ENCODE data around the gene IFT122. TPM values are rescaled to one million over a fixed set of nuclear protein-coding genes. Genes with fewer than 3 reads are reported as not detected.

The IFT122 gene
- polyA plus RNA-seq, 2 of the 4 experiments (the other 2 are of a cell fraction), result 15.0 to 17.1 TPM

DNA sequence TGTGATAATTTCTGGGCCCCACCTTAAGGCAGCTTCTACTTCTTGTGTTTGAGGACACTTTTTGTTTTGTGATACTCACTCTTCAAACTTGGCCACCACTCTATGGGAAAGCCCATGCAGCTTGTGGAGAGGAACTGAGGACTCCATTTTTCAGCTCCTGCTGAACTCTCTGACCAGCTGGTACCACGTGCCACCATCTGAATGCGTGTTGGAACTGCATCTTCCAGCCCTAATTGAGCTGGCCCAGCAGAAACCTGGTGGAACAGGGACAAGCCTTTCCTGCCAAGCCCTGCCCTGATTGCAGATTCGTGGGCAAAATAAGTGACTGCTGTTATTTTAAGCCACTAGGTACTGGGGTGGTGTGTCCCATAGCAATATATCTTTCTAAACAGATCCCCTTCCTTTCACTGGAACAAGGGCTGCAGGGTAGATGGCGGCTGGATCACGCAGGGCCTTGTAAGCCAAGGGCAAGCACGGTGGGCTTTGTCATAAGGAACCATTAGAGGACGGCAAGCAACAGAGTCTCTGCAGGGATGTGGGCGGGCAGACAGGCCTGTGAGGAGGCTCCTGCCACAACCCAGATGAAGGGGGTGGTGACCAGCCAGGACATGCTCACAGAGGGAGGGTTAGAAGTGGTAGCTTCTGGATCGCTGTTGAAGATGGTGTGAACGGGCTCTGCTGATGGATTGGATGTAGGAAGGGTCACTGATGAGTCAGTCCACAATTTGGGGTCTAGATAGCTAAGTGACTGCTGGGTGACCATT lies 112.4 kb downstream of the IFT122 start:
- H3K4me3 ChIP-seq, result no peak overlapping the region
- POLR2A ChIA-PET, result no interaction called here
- CTCF ChIA-PET, result interaction anchor here (0.9 to 1.6 kb wide), 2 partner anchors 14 to 62 kb away, joined by 3 read pairs; no protein-coding TSS in a partner anchor
- TF ChIP-seq ZFP36 (IDR thresholded peaks at IDR 0.05; ENCODE audit: borderline replicate concordance, partially characterized antibody) (no peak), ZC3H11A (IDR thresholded peaks at IDR 0.05) (no peak), GATA3 (IDR thresholded peaks at IDR 0.05; ENCODE audit: borderline replicate concordance) (no peak), CHD2 (IDR thresholded peaks at IDR 0.05; ENCODE audit: low read length, partially characterized antibody) (no peak), FOSB (CRISPR knock-in tag; IDR thresholded peaks at IDR 0.05) (no peak), ZNF302 (CRISPR knock-in tag; IDR thresholded peaks at IDR 0.05) (no peak)
- TF ChIP-seq, protein P1, sequence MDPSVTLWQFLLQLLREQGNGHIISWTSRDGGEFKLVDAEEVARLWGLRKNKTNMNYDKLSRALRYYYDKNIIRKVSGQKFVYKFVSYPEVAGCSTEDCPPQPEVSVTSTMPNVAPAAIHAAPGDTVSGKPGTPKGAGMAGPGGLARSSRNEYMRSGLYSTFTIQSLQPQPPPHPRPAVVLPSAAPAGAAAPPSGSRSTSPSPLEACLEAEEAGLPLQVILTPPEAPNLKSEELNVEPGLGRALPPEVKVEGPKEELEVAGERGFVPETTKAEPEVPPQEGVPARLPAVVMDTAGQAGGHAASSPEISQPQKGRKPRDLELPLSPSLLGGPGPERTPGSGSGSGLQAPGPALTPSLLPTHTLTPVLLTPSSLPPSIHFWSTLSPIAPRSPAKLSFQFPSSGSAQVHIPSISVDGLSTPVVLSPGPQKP (IDR thresholded peaks at IDR 0.05; ENCODE audit: low read depth, low read length), result no peak
- DNase-seq (ENCODE audit: low read depth in 1 of 2, low spot score in 1 of 2) (no peak), ATAC-seq (no peak; a peak in 1 of 6 replicates), FAIRE-seq (no peak)
- H3K4me2 ChIP-seq, result no peak overlapping the region
- WGBS (ENCODE audit: missing lambda C conversion rate), result 89% methylated on average over 10 of the region's 10 CpGs
- H3K27ac ChIP-seq, result peak overlapping the region in 1 of 2 experiments; percentile 10; a peak in 1 of 6 replicates
- peaks cover 12% of the 10 kb centered on the region for H3K4me1 ChIP-seq
- H3K9me3 ChIP-seq, result no peaks in the 10 kb centered on the region

DNA sequence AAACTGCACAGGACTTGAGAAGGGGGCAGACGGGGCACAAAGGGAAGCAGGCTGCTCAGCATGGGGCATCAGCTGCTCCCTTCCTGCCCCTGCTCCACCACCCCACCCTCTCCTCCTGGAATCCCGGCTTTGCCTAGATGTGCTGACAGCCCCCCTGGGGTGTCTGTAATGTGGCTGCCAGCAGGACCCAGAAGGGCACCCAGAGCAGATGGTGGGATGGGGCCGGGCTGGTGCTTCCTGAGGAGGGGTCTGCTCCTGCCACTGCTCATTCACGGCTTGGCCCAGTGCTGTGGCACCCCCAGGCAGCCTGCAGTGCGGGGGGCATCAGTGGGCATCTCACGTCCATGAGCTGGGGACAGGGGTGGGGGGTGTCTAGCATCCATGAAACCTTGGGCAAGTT lies 113.1 kb downstream of the IFT122 start:
- FAIRE-seq (no peak), ATAC-seq (no peak), DNase-seq (ENCODE audit: low read depth in 1 of 2, low spot score in 1 of 2) (no peak)
- ChIA-PET CTCF (no interaction called here), POLR2A (no interaction called here)
- TF ChIP-seq, protein P1 (IDR thresholded peaks at IDR 0.05; ENCODE audit: low read depth, low read length), result no peak
- TF ChIP-seq RCOR1 (IDR thresholded peaks at IDR 0.05; ENCODE audit: low read depth, low read length), result no peak
- TF ChIP-seq, protein P2, sequence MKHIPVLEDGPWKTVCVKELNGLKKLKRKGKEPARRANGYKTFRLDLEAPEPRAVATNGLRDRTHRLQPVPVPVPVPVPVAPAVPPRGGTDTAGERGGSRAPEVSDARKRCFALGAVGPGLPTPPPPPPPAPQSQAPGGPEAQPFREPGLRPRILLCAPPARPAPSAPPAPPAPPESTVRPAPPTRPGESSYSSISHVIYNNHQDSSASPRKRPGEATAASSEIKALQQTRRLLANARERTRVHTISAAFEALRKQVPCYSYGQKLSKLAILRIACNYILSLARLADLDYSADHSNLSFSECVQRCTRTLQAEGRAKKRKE (CRISPR knock-in tag; IDR thresholded peaks at IDR 0.05; ENCODE audit: low read depth), result no peak
- TF ChIP-seq JUNB (IDR thresholded peaks at IDR 0.05), result no peak
- TF ChIP-seq TFCP2L1 (CRISPR knock-in tag; IDR thresholded peaks at IDR 0.05), result no peak
- TF ChIP-seq CBX2 (IDR thresholded peaks at IDR 0.05; ENCODE audit: borderline replicate concordance, low read depth), result no peak
- no peak for TF ChIP-seq MAFK (IDR thresholded peaks at IDR 0.05; ENCODE audit: partially characterized antibody)
- no peak for TF ChIP-seq JUN (IDR thresholded peaks at IDR 0.05)
- 91% methylated on average over 3 of the region's 6 CpGs for WGBS (ENCODE audit: missing lambda C conversion rate)
- no peaks in the 10 kb centered on the region for H3K9me3 ChIP-seq
- H3K4me3 ChIP-seq, result no peak overlapping the region
- H3K4me1 ChIP-seq, result peaks cover 16% of the 10 kb centered on the region
- peak overlapping the region in 1 of 2 experiments; percentile 10; a peak in 1 of 6 replicates for H3K27ac ChIP-seq
- no peak overlapping the region for H3K4me2 ChIP-seq

DNA sequence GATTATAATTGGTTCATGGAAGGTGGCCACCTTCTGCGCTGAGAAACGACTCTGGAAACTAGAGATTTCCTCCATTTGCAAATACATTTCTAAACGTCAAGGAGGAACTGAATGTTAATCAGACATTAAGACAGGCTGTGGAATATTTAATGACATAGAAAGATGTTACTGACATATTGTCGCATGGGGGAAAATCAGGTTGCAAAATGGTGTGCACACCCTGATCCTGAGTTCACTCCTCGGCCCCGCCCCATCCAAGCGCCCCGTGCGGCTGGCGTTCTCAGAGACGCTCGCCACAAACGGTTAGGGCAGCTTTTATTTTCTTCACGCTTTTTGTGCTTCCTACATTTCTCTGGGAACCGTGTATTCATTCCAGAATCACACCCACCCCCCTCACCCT lies 113.7 kb downstream of the IFT122 start:
- FAIRE-seq (no peak), DNase-seq (ENCODE audit: low read depth in 1 of 2, low spot score in 1 of 2) (no peak), ATAC-seq (no peak)
- CTCF ChIA-PET, result interaction anchor here (1.5 kb wide), 1 partner anchor 63 kb away, joined by 3 read pairs; no protein-coding TSS in a partner anchor
- Histone ChIP-seq H3K4me1 (peaks cover 22% of the 10 kb centered on the region), H3K4me2 (no peak overlapping the region), H3K4me3 (no peak overlapping the region), H3K9me3 (no peaks in the 10 kb centered on the region), H3K27ac (no peak overlapping the region)
- POLR2A ChIA-PET, result no interaction called here
- TF ChIP-seq TFCP2L1 (CRISPR knock-in tag; IDR thresholded peaks at IDR 0.05) (no peak), ZSCAN20 (CRISPR knock-in tag; IDR thresholded peaks at IDR 0.05) (no peak), HOXA7 (CRISPR knock-in tag; IDR thresholded peaks at IDR 0.05) (no peak), CHD2 (IDR thresholded peaks at IDR 0.05; ENCODE audit: low read length, partially characterized antibody) (no peak), NR3C1 (IDR thresholded peaks at IDR 0.05) (no peak), RARB (CRISPR knock-in tag; IDR thresholded peaks at IDR 0.05) (no peak), MAFK (IDR thresholded peaks at IDR 0.05; ENCODE audit: partially characterized antibody) (no peak), GATA3 (IDR thresholded peaks at IDR 0.05; ENCODE audit: borderline replicate concordance) (no peak)
- TF ChIP-seq, protein P3, sequence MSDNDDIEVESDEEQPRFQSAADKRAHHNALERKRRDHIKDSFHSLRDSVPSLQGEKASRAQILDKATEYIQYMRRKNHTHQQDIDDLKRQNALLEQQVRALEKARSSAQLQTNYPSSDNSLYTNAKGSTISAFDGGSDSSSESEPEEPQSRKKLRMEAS (IDR thresholded peaks at IDR 0.05), result no peak
- TF ChIP-seq, protein P4, sequence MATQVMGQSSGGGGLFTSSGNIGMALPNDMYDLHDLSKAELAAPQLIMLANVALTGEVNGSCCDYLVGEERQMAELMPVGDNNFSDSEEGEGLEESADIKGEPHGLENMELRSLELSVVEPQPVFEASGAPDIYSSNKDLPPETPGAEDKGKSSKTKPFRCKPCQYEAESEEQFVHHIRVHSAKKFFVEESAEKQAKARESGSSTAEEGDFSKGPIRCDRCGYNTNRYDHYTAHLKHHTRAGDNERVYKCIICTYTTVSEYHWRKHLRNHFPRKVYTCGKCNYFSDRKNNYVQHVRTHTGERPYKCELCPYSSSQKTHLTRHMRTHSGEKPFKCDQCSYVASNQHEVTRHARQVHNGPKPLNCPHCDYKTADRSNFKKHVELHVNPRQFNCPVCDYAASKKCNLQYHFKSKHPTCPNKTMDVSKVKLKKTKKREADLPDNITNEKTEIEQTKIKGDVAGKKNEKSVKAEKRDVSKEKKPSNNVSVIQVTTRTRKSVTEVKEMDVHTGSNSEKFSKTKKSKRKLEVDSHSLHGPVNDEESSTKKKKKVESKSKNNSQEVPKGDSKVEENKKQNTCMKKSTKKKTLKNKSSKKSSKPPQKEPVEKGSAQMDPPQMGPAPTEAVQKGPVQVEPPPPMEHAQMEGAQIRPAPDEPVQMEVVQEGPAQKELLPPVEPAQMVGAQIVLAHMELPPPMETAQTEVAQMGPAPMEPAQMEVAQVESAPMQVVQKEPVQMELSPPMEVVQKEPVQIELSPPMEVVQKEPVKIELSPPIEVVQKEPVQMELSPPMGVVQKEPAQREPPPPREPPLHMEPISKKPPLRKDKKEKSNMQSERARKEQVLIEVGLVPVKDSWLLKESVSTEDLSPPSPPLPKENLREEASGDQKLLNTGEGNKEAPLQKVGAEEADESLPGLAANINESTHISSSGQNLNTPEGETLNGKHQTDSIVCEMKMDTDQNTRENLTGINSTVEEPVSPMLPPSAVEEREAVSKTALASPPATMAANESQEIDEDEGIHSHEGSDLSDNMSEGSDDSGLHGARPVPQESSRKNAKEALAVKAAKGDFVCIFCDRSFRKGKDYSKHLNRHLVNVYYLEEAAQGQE (IDR thresholded peaks at IDR 0.05), result no peak
- TF ChIP-seq, protein P5, sequence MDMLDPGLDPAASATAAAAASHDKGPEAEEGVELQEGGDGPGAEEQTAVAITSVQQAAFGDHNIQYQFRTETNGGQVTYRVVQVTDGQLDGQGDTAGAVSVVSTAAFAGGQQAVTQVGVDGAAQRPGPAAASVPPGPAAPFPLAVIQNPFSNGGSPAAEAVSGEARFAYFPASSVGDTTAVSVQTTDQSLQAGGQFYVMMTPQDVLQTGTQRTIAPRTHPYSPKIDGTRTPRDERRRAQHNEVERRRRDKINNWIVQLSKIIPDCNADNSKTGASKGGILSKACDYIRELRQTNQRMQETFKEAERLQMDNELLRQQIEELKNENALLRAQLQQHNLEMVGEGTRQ (IDR thresholded peaks at IDR 0.05), result no peak
- WGBS (ENCODE audit: missing lambda C conversion rate), result 90% methylated on average over 15 of the region's 15 CpGs
